Parathyroid adenoma (tissue), 2 donors: ENCODE data around the gene SALL1.

Experiments used
- H2AFZ ChIP-seq: fragments of 300-600 bp; sonication (generic); one replicate; pipeline ENCODE4 v1.7.0; 2017; ENCODE audit warnings: antibody characterized with exemption, mild to moderate bottlenecking
- H3K27ac ChIP-seq: fragments of 300-600 bp; sonication (generic); one replicate; pipeline ENCODE4 v1.7.0; 2017
- H3K27me3 ChIP-seq: fragments of 300-600 bp; sonication (generic); one replicate; pipeline ENCODE4 v1.7.0; 2017; ENCODE audit warnings: low read length; ENCODE audit not compliant: control insufficient read depth, insufficient read depth
- H3K36me3 ChIP-seq: fragments of 300-600 bp; sonication (generic); one replicate; pipeline ENCODE4 v1.7.0; 2017; ENCODE audit warnings: low read length; ENCODE audit not compliant: control insufficient read depth, insufficient read depth
- H3K4me1 ChIP-seq: fragments of 300-600 bp; sonication (generic); one replicate; pipeline ENCODE4 v1.7.0; 2017; ENCODE audit warnings: control low read depth
- H3K4me2 ChIP-seq: fragments of 300-600 bp; sonication (generic); one replicate; pipeline ENCODE4 v1.7.0; 2017; ENCODE audit warnings: low read length
- H3K4me3 ChIP-seq: fragments of 300-600 bp; sonication (generic); one replicate; pipeline ENCODE4 v1.7.0; 2017; ENCODE audit warnings: low read depth, low read length
- H3K79me2 ChIP-seq: fragments of 300-600 bp; sonication (generic); one replicate; pipeline ENCODE4 v1.7.0; 2017; ENCODE audit warnings: control low read depth
- H3K9ac ChIP-seq: fragments of 300-600 bp; sonication (generic); one replicate; pipeline ENCODE4 v1.7.0; 2017; ENCODE audit warnings: mild to moderate bottlenecking
- H3K9me3 ChIP-seq: fragments of 300-600 bp; sonication (generic); one replicate; pipeline ENCODE4 v1.7.0; 2017; ENCODE audit warnings: low read length; ENCODE audit not compliant: control insufficient read depth
- TF ChIP-seq, protein P1 (sequence below): fragments of 300-600 bp; sonication (generic); IDR thresholded peaks from one replicate; pipeline ENCODE4 v1.7.0; 2017; ENCODE audit warnings: antibody characterized with exemption, mild to moderate bottlenecking
- donor health status: primary hyperparathyroidism.

Gene SALL1

DNA sequence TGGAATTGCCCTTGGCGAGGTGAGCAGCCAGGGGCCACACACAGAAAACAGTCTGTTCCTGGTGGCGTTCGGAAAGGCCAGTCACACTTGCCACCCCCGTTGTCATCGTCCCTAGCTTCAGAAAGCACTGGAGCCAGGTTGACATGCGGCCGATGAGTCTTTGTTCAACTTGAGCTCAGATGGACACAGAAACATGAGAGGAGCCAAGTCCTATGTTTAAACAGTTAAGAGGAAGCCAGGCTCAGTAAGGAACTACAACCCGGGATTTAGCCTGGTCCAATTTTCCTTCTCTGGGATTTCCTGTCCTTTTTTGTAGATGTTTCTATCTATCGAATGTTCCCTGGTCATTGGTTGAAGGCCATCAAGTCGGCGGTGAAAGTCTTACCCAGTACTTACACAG lies 19.5 kb downstream of the SALL1 start:
- Histone ChIP-seq H3K27ac (no peak overlapping the region), H3K27me3 (no peaks in the 10 kb centered on the region)
- TF ChIP-seq, protein P1, sequence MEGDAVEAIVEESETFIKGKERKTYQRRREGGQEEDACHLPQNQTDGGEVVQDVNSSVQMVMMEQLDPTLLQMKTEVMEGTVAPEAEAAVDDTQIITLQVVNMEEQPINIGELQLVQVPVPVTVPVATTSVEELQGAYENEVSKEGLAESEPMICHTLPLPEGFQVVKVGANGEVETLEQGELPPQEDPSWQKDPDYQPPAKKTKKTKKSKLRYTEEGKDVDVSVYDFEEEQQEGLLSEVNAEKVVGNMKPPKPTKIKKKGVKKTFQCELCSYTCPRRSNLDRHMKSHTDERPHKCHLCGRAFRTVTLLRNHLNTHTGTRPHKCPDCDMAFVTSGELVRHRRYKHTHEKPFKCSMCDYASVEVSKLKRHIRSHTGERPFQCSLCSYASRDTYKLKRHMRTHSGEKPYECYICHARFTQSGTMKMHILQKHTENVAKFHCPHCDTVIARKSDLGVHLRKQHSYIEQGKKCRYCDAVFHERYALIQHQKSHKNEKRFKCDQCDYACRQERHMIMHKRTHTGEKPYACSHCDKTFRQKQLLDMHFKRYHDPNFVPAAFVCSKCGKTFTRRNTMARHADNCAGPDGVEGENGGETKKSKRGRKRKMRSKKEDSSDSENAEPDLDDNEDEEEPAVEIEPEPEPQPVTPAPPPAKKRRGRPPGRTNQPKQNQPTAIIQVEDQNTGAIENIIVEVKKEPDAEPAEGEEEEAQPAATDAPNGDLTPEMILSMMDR: no peak

DNA sequence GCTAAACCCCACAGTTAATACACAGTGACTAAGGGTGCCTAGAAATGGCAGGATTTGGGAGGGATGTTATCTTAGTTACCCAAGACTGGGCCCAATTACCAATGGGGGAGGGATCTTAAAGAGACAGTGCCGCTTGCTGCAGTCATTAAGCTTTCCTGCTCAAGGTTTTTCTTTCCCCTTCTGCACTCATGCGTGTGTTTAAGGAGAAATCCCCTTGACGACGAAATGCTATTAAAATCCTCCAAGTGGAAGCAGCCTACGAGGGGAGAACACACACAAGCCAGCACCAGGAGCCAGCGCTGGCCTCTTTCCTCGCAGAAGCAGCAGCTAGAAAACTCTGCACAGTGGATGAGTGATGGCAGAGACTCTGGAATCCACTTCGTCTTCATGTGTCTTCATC lies 22.0 kb downstream of the SALL1 start:
- Histone ChIP-seq H3K9me3 (no peaks in the 10 kb centered on the region), H3K4me1 (no peaks in the 10 kb centered on the region), H2AFZ (no peak overlapping the region), H3K4me2 (no peak overlapping the region), H3K27me3 (no peaks in the 10 kb centered on the region), H3K27ac (no peak overlapping the region), H3K9ac (no peak overlapping the region), H3K36me3 (no peaks in the 10 kb centered on the region), H3K4me3 (no peak overlapping the region), H3K79me2 (no peaks in the 10 kb centered on the region)
- TF ChIP-seq, protein P1: no peak

More for the DNA sequence above, 19.5 kb downstream of the SALL1 start:
- Histone ChIP-seq H3K36me3 (no peaks in the 10 kb centered on the region), H3K4me3 (no peak overlapping the region), H3K4me1 (no peaks in the 10 kb centered on the region), H3K4me2 (no peak overlapping the region), H2AFZ (no peak overlapping the region), H3K79me2 (no peaks in the 10 kb centered on the region), H3K9ac (no peak overlapping the region), H3K9me3 (no peaks in the 10 kb centered on the region)

DNA sequence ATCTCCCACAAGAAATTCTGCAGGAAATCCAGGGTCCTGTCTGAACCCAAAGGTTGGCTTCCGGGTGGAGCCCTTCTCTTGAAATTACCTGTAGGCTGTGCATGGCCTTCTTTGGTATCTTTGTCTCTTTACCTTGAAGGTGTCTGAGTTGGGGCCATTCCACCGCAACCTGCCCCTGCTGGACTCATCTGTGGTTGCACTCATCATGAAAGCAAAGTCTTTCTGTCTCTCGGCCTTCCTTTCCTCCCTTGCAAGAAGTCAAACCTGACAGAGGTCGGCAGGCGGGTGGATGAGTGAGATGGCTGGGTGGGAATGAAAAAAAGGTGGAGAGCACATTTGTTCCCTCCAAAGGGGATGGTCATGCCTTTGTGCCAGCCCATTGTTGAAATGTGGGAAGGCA lies 25.1 kb downstream of the SALL1 start:
- Histone ChIP-seq H3K27me3 (no peaks in the 10 kb centered on the region), H2AFZ (no peak overlapping the region), H3K27ac (no peak overlapping the region), H3K4me3 (no peak overlapping the region), H3K79me2 (no peaks in the 10 kb centered on the region), H3K4me1 (no peaks in the 10 kb centered on the region), H3K4me2 (no peak overlapping the region), H3K9ac (no peak overlapping the region), H3K9me3 (no peaks in the 10 kb centered on the region), H3K36me3 (no peaks in the 10 kb centered on the region)
- TF ChIP-seq, protein P1: no peak

DNA sequence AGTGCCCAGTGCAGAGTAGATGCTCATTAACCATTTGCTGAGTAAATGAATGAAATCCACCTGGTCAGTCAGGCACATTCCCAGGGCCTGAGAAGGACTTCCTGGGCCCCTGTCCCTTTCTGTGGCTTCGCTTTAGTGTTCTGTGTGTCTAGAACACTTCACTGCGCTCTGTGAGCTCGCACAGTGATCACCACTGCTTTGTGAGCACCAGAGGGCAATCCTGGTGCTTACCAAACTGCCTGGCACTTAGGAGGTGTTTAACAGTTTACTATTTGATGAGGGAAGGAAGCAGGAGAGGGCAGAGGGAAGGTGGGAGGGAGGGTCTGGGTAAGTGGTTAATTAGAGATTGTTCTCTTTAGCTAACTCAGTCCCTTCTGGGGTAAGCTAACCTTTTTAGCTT lies 26.2 kb downstream of the SALL1 start:
- TF ChIP-seq, protein P1: no peak
- H3K9ac ChIP-seq: no peak overlapping the region
- H3K4me1 ChIP-seq: no peaks in the 10 kb centered on the region
- no peaks in the 10 kb centered on the region for H3K36me3 ChIP-seq
- no peak overlapping the region for H3K4me2 ChIP-seq
- no peaks in the 10 kb centered on the region for H3K9me3 ChIP-seq
- H2AFZ ChIP-seq: no peak overlapping the region
- H3K27me3 ChIP-seq: no peaks in the 10 kb centered on the region
- no peak overlapping the region for H3K4me3 ChIP-seq
- no peaks in the 10 kb centered on the region for H3K79me2 ChIP-seq
- H3K27ac ChIP-seq: no peak overlapping the region

DNA sequence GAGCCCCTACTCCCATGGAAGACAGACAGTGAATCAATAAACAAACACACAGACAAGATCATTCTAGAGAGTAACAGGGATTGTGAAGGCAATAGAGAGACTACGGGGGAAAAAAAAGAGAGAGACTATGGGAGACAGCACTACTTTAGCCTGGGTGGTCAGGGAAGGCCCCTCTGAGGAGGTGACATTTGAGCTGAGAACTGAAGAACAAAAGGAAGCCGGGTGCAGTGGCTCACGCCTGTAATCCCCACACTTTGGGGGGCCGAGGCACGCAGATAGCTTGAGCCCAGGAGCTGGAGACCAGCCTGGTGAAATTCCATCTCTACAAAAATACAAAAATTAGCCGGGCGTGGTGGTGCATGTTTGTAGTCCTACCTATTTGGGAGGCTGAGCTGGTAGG lies 29.2 kb downstream of the SALL1 start:
- H3K4me1 ChIP-seq: no peaks in the 10 kb centered on the region
- H3K4me2 ChIP-seq: no peak overlapping the region
- no peak overlapping the region for H2AFZ ChIP-seq
- no peak overlapping the region for H3K9ac ChIP-seq
- no peaks in the 10 kb centered on the region for H3K36me3 ChIP-seq
- no peaks in the 10 kb centered on the region for H3K79me2 ChIP-seq
- no peaks in the 10 kb centered on the region for H3K9me3 ChIP-seq
- TF ChIP-seq, protein P1: no peak
- H3K27me3 ChIP-seq: no peaks in the 10 kb centered on the region
- H3K4me3 ChIP-seq: no peak overlapping the region
- no peak overlapping the region for H3K27ac ChIP-seq
